GM12874 (cell line): ENCODE data around the gene KL.

Experiments
- CTCF ChIP-seq: IDR thresholded peaks from 2 replicates; pipeline ENCODE4 v1.5.1; 2011; ENCODE audit warnings: low read depth, mild to moderate bottlenecking, control low read depth, low read length, moderate library complexity; ENCODE audit not compliant: insufficient read depth

Gene KL

GRCh38 chr13:33016414-33017322 is at the start of gene KL:
Gene KL (plus strand): TSS chr13:33016423. CDS start chr13:33016441, 18 bp downstream.
- TF ChIP-seq CTCF, result no peak

- no peak for TF ChIP-seq CTCF
Measured at GRCh38 chr13:32967584-32968182, 48.5 kb upstream of the KL start.

GRCh38 chr13:32968316-32968715 is 47.9 kb upstream of the KL start:
- no peak for TF ChIP-seq CTCF

- no peak for TF ChIP-seq CTCF
Measured at GRCh38 chr13:32968793-32969192, 47.4 kb upstream of the KL start.

- no peak for TF ChIP-seq CTCF
Measured at GRCh38 chr13:32969516-32969941, 46.7 kb upstream of the KL start.

GRCh38 chr13:32976056-32976805 is 40.0 kb upstream of the KL start:
- no peak for TF ChIP-seq CTCF

GRCh38 chr13:32976912-32977311 is 39.3 kb upstream of the KL start:
- TF ChIP-seq CTCF, result no peak
